ACHN (cell line): Measurements from ENCODE around the gene PLK3.
"Not testable (repeated sequence)": the region's sequence is repeated elsewhere in the genome, so short reads cannot be mapped to it uniquely, and the experiment has no call there.

Experiments
- DNase-seq: peaks from one replicate; pipeline ENCODE4 v3.0.0-alpha.2; 2015
- in situ Hi-C: cut with HindIII; loops from 2 replicates; pipeline ENCODE4 v1.10.0; 2017; ENCODE audit warnings: low sequenced_read_pairs, low pct_ligation_motif_present, low pct_unique_long_range_greater_than_20kb

The PLK3 gene

GRCh38 chr1:44799770-44800584 is at the start of gene PLK3:
Gene PLK3, plus strand, starts transcription at chr1:44800377. Its CDS starts 87 bp downstream, at chr1:44800464.
- peak; percentile 93 for DNase-seq
- in situ Hi-C loops = no loop called here

DNA sequence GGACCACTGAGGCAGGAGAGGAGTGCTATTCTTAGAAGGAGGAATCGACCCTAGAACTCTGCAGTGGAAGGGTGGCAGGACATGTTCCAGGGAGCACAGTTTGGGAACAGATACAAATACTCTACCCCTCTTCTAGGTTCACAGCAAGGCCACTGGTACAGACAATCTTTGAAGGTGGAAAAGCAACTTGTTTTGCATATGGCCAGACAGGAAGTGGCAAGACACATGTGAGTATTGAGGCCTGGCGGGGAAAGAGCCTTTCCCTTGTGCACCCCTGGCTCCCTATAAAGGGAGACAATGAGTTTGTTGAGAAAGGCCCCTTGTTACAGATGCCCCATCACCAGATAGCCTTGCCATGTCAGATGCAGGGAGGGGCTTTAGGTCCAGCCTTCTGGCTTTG is 42.8 kb upstream of the PLK3 start:
- in situ Hi-C loops = no loop called here
- no peak for DNase-seq

GRCh38 chr1:44759077-44759476 is 41.1 kb upstream of the PLK3 start:
- in situ Hi-C loops = no loop called here
- no peak for DNase-seq

GRCh38 chr1:44760876-44761275 is 39.3 kb upstream of the PLK3 start:
- in situ Hi-C loops = no loop called here
- DNase-seq = no peak

DNA sequence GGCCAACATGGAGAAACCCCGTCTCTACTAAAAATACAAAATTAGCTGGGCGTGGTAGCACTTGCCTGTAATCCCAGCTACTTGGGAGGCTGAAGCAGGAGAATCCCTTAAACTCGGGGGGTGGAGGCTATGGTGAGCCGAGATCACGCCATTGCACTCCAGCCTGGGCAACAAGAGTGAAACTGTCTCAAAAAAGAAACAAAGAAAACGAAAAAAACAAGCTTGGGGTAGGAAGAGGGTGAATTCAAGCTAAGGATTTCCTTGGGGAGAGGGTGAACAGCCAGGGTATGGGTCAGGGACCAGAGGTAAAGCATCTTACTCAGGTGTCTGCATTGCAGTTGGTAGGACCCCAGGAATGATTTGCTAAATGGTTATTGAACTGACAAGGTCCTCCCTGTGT is 33.8 kb upstream of the PLK3 start:
- in situ Hi-C loops, DNase-seq: not testable (repeated sequence)

- in situ Hi-C loops = no loop called here
- peak; percentile 93 for DNase-seq
These were observed 24.9 kb upstream of the PLK3 start, which contains the start of gene RPS8 for GRCh38 chr1:44775078-44775929. Gene RPS8, plus strand, starts transcription at chr1:44775540. Its CDS starts 57 bp downstream, at chr1:44775597.

GRCh38 chr1:44775930-44776729 is 24.0 kb upstream of the PLK3 start:
- in situ Hi-C loops = no loop called here
- DNase-seq = no peak

- in situ Hi-C loops = no loop called here
- no peak for DNase-seq
These were observed 23.5 kb upstream of the PLK3 start for GRCh38 chr1:44776730-44777068.

DNA sequence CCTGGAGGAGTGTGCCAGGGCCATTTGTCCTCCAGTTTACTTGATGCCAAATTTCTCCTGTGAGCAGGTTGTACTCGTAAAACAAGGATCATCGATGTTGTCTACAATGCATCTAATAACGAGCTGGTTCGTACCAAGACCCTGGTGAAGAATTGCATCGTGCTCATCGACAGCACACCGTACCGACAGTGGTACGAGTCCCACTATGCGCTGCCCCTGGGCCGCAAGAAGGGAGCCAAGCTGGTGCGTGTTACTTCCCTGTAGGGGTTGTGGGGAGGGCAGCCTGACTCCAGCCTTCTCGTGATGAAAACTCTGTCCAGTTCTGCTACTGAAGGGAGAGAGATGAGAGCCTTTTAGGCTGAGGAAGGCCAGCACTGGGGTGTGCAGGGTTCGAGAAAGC is 22.6 kb upstream of the PLK3 start:
- in situ Hi-C loops = no loop called here
- DNase-seq = no peak

DNA sequence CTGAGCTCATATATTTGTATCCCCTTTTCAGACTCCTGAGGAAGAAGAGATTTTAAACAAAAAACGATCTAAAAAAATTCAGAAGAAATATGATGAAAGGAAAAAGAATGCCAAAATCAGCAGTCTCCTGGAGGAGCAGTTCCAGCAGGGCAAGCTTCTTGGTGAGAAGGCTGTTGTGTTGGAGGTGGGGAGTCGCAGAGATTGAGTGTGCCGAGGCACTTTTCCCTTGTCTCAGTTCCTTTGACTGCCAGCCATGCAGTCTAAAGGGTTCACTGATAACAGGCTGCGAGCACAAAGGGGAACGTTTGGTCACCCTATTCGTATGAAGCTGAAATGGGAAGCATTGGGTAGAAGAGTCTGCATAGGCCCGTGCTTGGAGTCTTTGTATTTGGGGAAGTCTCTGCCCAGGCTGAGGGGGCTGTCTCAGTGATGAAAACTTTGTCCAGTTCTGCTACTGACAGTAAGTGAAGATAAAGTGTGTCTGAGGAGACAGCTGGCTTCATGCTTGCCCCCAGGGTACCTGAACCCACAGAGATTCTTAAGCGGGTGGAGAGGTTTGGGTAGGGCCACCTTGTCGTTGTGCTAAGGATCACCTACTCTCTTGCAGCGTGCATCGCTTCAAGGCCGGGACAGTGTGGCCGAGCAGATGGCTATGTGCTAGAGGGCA is 22.1 kb upstream of the PLK3 start:
- no peak for DNase-seq
- in situ Hi-C loops = no loop called here

DNA sequence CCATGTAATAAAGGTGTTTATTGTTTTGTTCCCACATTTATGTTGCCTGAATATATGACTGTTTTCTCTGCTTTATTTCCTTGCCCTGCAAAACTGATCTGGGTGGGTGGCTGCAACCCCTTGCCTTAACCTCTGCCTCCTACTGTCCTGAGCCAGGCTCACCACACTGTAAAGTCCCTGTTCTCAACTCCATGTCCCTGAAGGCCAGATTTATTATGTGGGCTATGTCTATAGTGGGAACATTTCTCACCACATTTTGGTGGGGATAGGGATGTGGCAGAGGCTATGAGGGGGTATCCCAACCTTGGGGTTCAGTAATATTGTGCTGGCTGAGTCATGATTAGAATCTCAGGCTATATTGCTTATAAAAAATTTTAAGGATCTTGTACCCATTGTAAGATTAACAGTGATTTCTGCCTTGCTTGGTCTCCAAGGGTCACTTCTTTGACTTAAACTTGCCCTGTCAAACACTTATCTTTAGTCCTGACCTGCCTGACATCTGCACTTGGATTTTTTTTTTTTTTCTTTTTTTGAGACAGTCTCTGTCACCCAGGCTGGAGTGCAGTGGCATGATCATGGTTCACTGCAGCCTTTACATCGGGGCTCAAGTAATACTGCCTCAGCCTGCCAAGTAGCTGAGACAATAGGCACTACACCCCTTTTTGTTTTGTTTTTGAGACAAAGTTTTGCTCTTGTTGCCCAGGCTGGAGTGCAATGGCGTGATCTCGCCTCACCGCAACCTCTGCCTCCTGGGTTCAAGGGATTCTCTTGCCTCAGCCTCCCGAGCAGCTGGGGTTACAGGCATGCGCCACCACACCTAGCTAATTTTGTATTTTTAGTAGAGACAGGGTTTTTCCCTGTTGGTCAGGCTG is 21.2 kb upstream of the PLK3 start:
- in situ Hi-C loops = no loop called here
- no peak for DNase-seq

DNA sequence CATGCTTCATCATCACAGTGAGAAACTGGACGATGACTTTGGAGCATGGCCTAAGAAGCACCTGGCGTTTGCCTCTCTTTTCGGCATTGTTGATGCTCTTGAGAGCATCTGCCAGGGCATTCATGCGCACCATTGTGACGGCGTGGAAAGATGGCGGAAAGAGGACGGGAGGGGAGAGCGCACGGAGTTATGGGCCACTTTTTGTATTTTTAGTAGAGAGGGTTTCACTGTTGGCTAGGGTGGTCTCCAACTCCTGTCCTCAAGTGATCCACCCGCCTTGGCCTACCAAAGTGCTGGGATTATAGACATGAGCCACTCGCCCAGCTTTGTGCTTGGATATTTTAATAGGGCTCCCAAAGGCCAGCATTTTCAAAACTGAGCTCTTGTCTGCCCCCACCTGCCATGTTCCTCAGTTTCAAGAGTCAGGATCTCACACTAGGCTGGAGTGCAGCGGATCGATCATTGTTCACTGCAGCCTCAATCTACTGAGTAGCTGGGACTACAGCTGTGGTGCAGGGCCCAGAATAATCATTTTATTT is 19.5 kb upstream of the PLK3 start:
- DNase-seq = no peak
- in situ Hi-C loops = no loop called here

- no peak for DNase-seq
- in situ Hi-C loops = no loop called here
These were observed 16.5 kb upstream of the PLK3 start for GRCh38 chr1:44783697-44784093.

- DNase-seq = peak; percentile 26
- in situ Hi-C loops = no loop called here
These were observed 15.8 kb upstream of the PLK3 start for GRCh38 chr1:44784094-44785028.

- no peak for DNase-seq
These were observed 15.2 kb upstream of the PLK3 start for GRCh38 chr1:44785029-44785380.

GRCh38 chr1:44785501-44786137 is 14.6 kb upstream of the PLK3 start:
- in situ Hi-C loops = no loop called here
- DNase-seq = no peak

More at GRCh38 chr1:44785029-44785380, 15.2 kb upstream of the PLK3 start:
- in situ Hi-C loops = no loop called here
